ENCODE results near the gene NFATC1.

- TF ChIP-seq CTCF (IDR thresholded peaks at IDR 0.05) (no peak), POLR2A (IDR thresholded peaks at IDR 0.05) (no peak)
These were observed 33.7 kb downstream of the NFATC1 start for GRCh38 chr18:79429381-79429780.
